Endothelial cell of umbilical vein (primary cell): ENCODE measurements around the gene CSTA. TPM values are rescaled to one million over a fixed set of nuclear protein-coding genes. Genes with fewer than 3 reads are reported as not detected.

Experiments used
- Bru-seq: library from RNA; stranded (reverse); fragments of 400-500 nt; gene quantifications from one replicate; lab custom pipeline; 2021; lab: Mats Ljungman, UMichigan
- BruChase-seq, 2 experiments: library from RNA; stranded (reverse); fragments of 400-500 nt; gene quantifications; one replicate each; lab custom pipeline; 2021; lab: Mats Ljungman, UMichigan
- BruUV-seq: library from RNA; stranded (reverse); fragments of 400-500 nt; replicated peaks from 2 replicates; lab custom pipeline; 2021; lab: Mats Ljungman, UMichigan
- CTCF ChIA-PET: fragments of 300-600, 350-600 bp; sonication (Branson Sonifier 250); formaldehyde crosslinking; loops from one replicate; lab custom pipeline; 2021; ENCODE audit warnings: antibody characterized with exemption, inconsistent platforms; lab: Charles Lee
- POLR2A ChIA-PET: fragments of 300-600, 350-600 bp; sonication (Branson Sonifier 250); formaldehyde crosslinking; loops from one replicate; lab custom pipeline; 2021; ENCODE audit warnings: antibody characterized with exemption, inconsistent platforms; lab: Charles Lee
- DNase-seq: peaks from one replicate; pipeline ENCODE4 v3.0.0-alpha.2; 2011; ENCODE audit warnings: low read depth, low spot score
- FAIRE-seq: peaks from 2 replicates; lab custom pipeline; 2011; peaks lifted over from hg19 to GRCh38; lab: Jason Lieb, UNC
- H2AFZ ChIP-seq: 2 replicates; pipeline ENCODE4 v1.6.0; 2012; ENCODE audit warnings: low read depth, low read length, control low read depth, inconsistent platforms
- H3K27ac ChIP-seq: 2 replicates; pipeline ENCODE4 v1.5.1; 2011; ENCODE audit warnings: low read depth, mild to moderate bottlenecking, control low read depth, low read length, moderate library complexity; ENCODE audit not compliant: insufficient read depth
- H3K27me3 ChIP-seq, 2 experiments: 2 replicates each; pipeline versions ENCODE4 v1.6.0 to v1.6.1; 2011; ENCODE audit warnings: low read length in 2 of 2, mixed read lengths in 1 of 2; ENCODE audit not compliant: control insufficient read depth in 2 of 2, insufficient read depth in 2 of 2
- H3K36me3 ChIP-seq, 2 experiments: 2 replicates in 1 of 2; 3 replicates in 1 of 2; pipeline ENCODE4 v1.5.1; 2011; ENCODE audit warnings: low read length in 2 of 2, mild to moderate bottlenecking in 1 of 2, moderate library complexity in 1 of 2; ENCODE audit not compliant: control insufficient read depth in 2 of 2, insufficient read depth in 2 of 2; ENCODE audit errors: extremely low read depth in 1 of 2
- H3K4me1 ChIP-seq: 3 replicates; pipeline ENCODE4 v1.5.1; 2011; ENCODE audit warnings: mild to moderate bottlenecking, low read length; ENCODE audit not compliant: control insufficient read depth, insufficient read depth; ENCODE audit errors: extremely low read depth
- H3K4me2 ChIP-seq: 2 replicates; pipeline ENCODE4 v1.6.1; 2011; ENCODE audit warnings: low read length, control low read depth, mixed read lengths; ENCODE audit not compliant: insufficient read depth
- H3K4me3 ChIP-seq, 3 experiments: fragments of 200-600 bp in 1 of 3; sonication (generic), shearing (Covaris generic) in 1 of 3; replicated peaks in 1 of 3; 2 replicates each; pipeline ENCODE4 v1.5.1; 2011 to 2016; ENCODE audit warnings: control low read depth in 3 of 3, low read length in 3 of 3, mild to moderate bottlenecking in 2 of 3, inconsistent platforms in 1 of 3, low read depth in 1 of 3, moderate library complexity in 1 of 3; ENCODE audit not compliant: insufficient read depth in 1 of 3
- H3K79me2 ChIP-seq: 2 replicates; pipeline ENCODE4 v1.6.0; 2012; ENCODE audit warnings: low read length, inconsistent platforms; ENCODE audit not compliant: control insufficient read depth, insufficient read depth
- H3K9ac ChIP-seq: replicated peaks from 2 replicates; pipeline ENCODE3; 2011; ENCODE audit warnings: low read length, control low read depth; ENCODE audit not compliant: insufficient read depth; ENCODE audit errors: extremely low read depth
- H3K9me1 ChIP-seq: replicated peaks from 3 replicates; pipeline ENCODE4 v1.6.0; 2011; ENCODE audit warnings: mild to moderate bottlenecking, low read length; ENCODE audit not compliant: control insufficient read depth, insufficient read depth; ENCODE audit errors: extremely low read depth
- H3K9me3 ChIP-seq: replicated peaks from 2 replicates; pipeline ENCODE4 v1.5.1; 2012; ENCODE audit warnings: low read length, inconsistent platforms; ENCODE audit not compliant: control insufficient read depth, insufficient read depth
- H4K20me1 ChIP-seq: replicated peaks from 2 replicates; pipeline ENCODE3; 2011; ENCODE audit warnings: mild to moderate bottlenecking, low read length; ENCODE audit not compliant: control insufficient read depth, insufficient read depth; ENCODE audit errors: extremely low read depth
- CTCF ChIP-seq, 2 donors: IDR thresholded peaks; 1 replicate in 1 of 2; 2 replicates in 1 of 2; pipeline ENCODE4 v1.5.1; 2011; ENCODE audit warnings: low read length in 2 of 2, mild to moderate bottlenecking in 2 of 2, moderate library complexity in 2 of 2, control low read depth in 1 of 2, inconsistent platforms in 1 of 2, low read depth in 1 of 2; ENCODE audit not compliant: insufficient read depth in 1 of 2; ENCODE audit errors: extremely low read depth in 1 of 2
- EZH2 ChIP-seq: IDR thresholded peaks from 2 replicates; pipeline ENCODE4 v1.6.1; 2012; ENCODE audit warnings: borderline replicate concordance, low read depth, mild to moderate bottlenecking, moderate library complexity, low read length, inconsistent platforms; ENCODE audit not compliant: severe bottlenecking
- FOS ChIP-seq: IDR thresholded peaks from 2 replicates; pipeline ENCODE4 v1.6.1; 2011; ENCODE audit warnings: mild to moderate bottlenecking, low read length, moderate library complexity, borderline replicate concordance; ENCODE audit not compliant: insufficient read depth
- GATA2 ChIP-seq: IDR thresholded peaks from 2 replicates; pipeline ENCODE4 v1.7.0; 2011; ENCODE audit warnings: low read depth, mild to moderate bottlenecking, moderate library complexity, mixed read lengths, low read length; ENCODE audit not compliant: insufficient read length, insufficient read depth
- JUN ChIP-seq: IDR thresholded peaks from 2 replicates; pipeline ENCODE4 v1.6.1; 2011; ENCODE audit warnings: borderline replicate concordance, low read depth; ENCODE audit not compliant: insufficient read length, insufficient read depth
- MAX ChIP-seq: IDR thresholded peaks from 2 replicates; pipeline ENCODE4 v1.6.1; 2011; ENCODE audit not compliant: insufficient read depth, insufficient read length
- MYC ChIP-seq: IDR thresholded peaks from one replicate; pipeline ENCODE4 v1.6.1; 2011; ENCODE audit warnings: mild to moderate bottlenecking, low read depth, low read length
- POLR2A ChIP-seq: IDR thresholded peaks from 2 replicates; pipeline ENCODE4 v1.6.1; 2012; ENCODE audit warnings: low read depth, mild to moderate bottlenecking, control low read depth, low read length
- POLR2AphosphoS5 ChIP-seq: IDR thresholded peaks from 2 replicates; pipeline ENCODE4 v1.6.1; 2012; ENCODE audit warnings: low read depth, mild to moderate bottlenecking, control low read depth, low read length, moderate library complexity; ENCODE audit not compliant: insufficient read depth
- dilution Hi-C: fragments of 300-500 bp; cut with MboI; formaldehyde crosslinking; loops from one replicate; pipeline ENCODE4 v1.15.0; 2019; ENCODE audit warnings: low sequenced_read_pairs; ENCODE audit not compliant: extremely low pct_ligation_motif_present
- intact Hi-C: fragments of 100-400 bp; cut with micrococcal nuclease; formaldehyde crosslinking; loops from one replicate; pipeline ENCODE4 v1.10.0; 2022
- long read RNA-seq: library from polyadenylated mRNA; stranded (forward); transcript quantifications from one replicate; pipeline ENCODE4 v2.0.0, GENCODE V29; 2021
- polyA minus RNA-seq, 3 experiments: library from RNA; depleted of rRNA, polyadenylated mRNA; stranded (reverse); fragments of >200 nt; gene quantifications; 1 replicate in 1 of 3; 2 replicates in 2 of 3; pipeline ENCODE4 v1.2.3, GENCODE V29; 2011
- polyA plus RNA-seq, 4 experiments: library from polyadenylated mRNA; depleted of rRNA in 3 of 4; stranded (reverse) in 3 of 4; unstranded in 1 of 4; fragments of >200 nt; gene quantifications; 2 replicates each; pipeline versions ENCODE4 v1.2.1 to v1.2.3, GENCODE V29; 2011 to 2012; ENCODE audit warnings: missing spikeins in 1 of 4
- total RNA-seq: library from RNA; stranded (reverse); gene quantifications from 2 replicates; pipeline ENCODE4 v1.2.3, GENCODE V29; 2021

Gene CSTA
- total RNA-seq, result not detected in 2 replicates
- polyA plus RNA-seq, result not detected in 2 replicates
- not detected in 2 replicates for polyA plus RNA-seq (2011; cell fraction: cytosol; rRNA removed)
- not detected in 2 replicates for polyA plus RNA-seq (2011; cell fraction: nucleus; rRNA removed)
- not detected in 2 replicates for polyA plus RNA-seq (2012)
- polyA minus RNA-seq, result not detected in 2 replicates
- not detected for polyA minus RNA-seq (2011; cell fraction: cytosol; rRNA and poly(A)+ RNA removed)
- polyA minus RNA-seq (2011; cell fraction: nucleus; rRNA and poly(A)+ RNA removed), result not detected in 2 replicates
- percentile 14 among the genes with signal in this experiment for Bru-seq, nascent RNA
- BruChase-seq, experiment 1, labeled RNA remaining after a 6-hour chase, result percentile 15 among the genes with signal in this experiment
- BruChase-seq, experiment 2, labeled RNA remaining after a 2-hour chase, result percentile 15 among the genes with signal in this experiment
- long read RNA-seq, result 0 reads

- H3K9ac ChIP-seq, result no peak within 1 kb of the TSS
- H3K4me1 ChIP-seq, result no peaks in the 10 kb centered on the region
- no peak within 1 kb of the TSS for H3K4me2 ChIP-seq
- no peak within 1 kb of the TSS for H2AFZ ChIP-seq
- H3K27ac ChIP-seq, result no peak within 1 kb of the TSS
- H3K9me1 ChIP-seq, result no peaks in the 10 kb centered on the region
- TF ChIP-seq MAX (no peak), EZH2 (no peak), POLR2A (no peak), MYC (no peak), FOS (no peak), CTCF (IDR thresholded peaks at IDR 0.05; ENCODE audit: extremely low read depth in 1 of 2, insufficient read depth in 1 of 2, low read depth in 1 of 2, low read length in 2 of 2) (no peak), POLR2AphosphoS5 (no peak), GATA2 (no peak), JUN (no peak)
- ChIA-PET CTCF (no interaction called here), POLR2A (no interaction called here)
- H3K4me3 ChIP-seq, result no peak within 1 kb of the TSS
- intact Hi-C loops, result no loop called here
- H3K9me3 ChIP-seq, result no peaks in the 10 kb centered on the region
- DNase-seq (no peak), FAIRE-seq (no peak)
- dilution Hi-C loops, result no loop called here
- H3K27me3 ChIP-seq, result peaks cover 0 to 4% of the 10 kb centered on the region in 2 experiments
- no peaks in the 10 kb centered on the region for H3K79me2 ChIP-seq
- H3K36me3 ChIP-seq, result no peaks in the 10 kb centered on the region
- BruUV-seq, result no TSS peak
- H4K20me1 ChIP-seq, result no peaks in the 10 kb centered on the region
Measured at GRCh38 chr3:122324871-122325323, at the start of gene CSTA. CSTA (plus strand) TSS chr3:122325248; CDS start chr3:122325293, 45 bp downstream.
